H9 (cell line): ENCODE measurements around the gene ACBD6. TPM values are rescaled to one million over a fixed set of nuclear protein-coding genes. Genes with fewer than 3 reads are reported as not detected.

Experiments used
- DNase-seq: peaks from one replicate; pipeline ENCODE4 v3.0.0-alpha.2; 2017
- H2AFZ ChIP-seq: one replicate; pipeline ENCODE4 v1.6.1; 2013; ENCODE audit warnings: mild to moderate bottlenecking, low read length, control low read depth, moderate library complexity
- H2AK5ac ChIP-seq: 2 replicates; pipeline ENCODE4 v1.6.1; 2013; ENCODE audit warnings: low read length, control low read depth, mixed read lengths; ENCODE audit not compliant: insufficient read length
- H2BK120ac ChIP-seq: one replicate; pipeline ENCODE4 v1.6.1; 2013; ENCODE audit warnings: low read depth, mild to moderate bottlenecking, low read length, control low read depth, inconsistent platforms; ENCODE audit not compliant: poor library complexity, severe bottlenecking
- H2BK12ac ChIP-seq: 2 replicates; pipeline ENCODE4 v1.6.1; 2013; ENCODE audit warnings: low read length, control low read depth, mixed read lengths, low read depth; ENCODE audit not compliant: insufficient read length
- H2BK15ac ChIP-seq: 2 replicates; pipeline ENCODE4 v1.6.1; 2013; ENCODE audit warnings: low read depth, low read length, control low read depth
- H2BK20ac ChIP-seq: one replicate; pipeline ENCODE4 v1.6.1; 2013; ENCODE audit warnings: low read depth, mild to moderate bottlenecking, low read length, control low read depth, inconsistent platforms; ENCODE audit not compliant: poor library complexity, severe bottlenecking
- H2BK5ac ChIP-seq: 2 replicates; pipeline ENCODE4 v1.6.1; 2013; ENCODE audit warnings: low read length, control low read depth, mixed read lengths; ENCODE audit not compliant: insufficient read length
- H3K14ac ChIP-seq: 2 replicates; pipeline ENCODE4 v1.6.1; 2013; ENCODE audit warnings: low read length, control low read depth; ENCODE audit not compliant: insufficient read depth
- H3K18ac ChIP-seq: 2 replicates; pipeline ENCODE4 v1.6.1; 2013; ENCODE audit warnings: low read depth, mild to moderate bottlenecking, mixed read lengths, low read length, control low read depth; ENCODE audit not compliant: insufficient read length
- H3K23ac ChIP-seq: 2 replicates; pipeline ENCODE4 v1.6.1; 2013; ENCODE audit warnings: low read length, control low read depth, mixed read lengths, low read depth; ENCODE audit not compliant: insufficient read length
- H3K23me2 ChIP-seq: 2 replicates; pipeline ENCODE4 v1.6.1; 2013; ENCODE audit warnings: low read depth, mild to moderate bottlenecking, mixed read lengths, low read length, control low read depth; ENCODE audit not compliant: insufficient read length, poor library complexity, severe bottlenecking
- H3K27ac ChIP-seq: 2 replicates; pipeline ENCODE4 v1.5.1; 2013; ENCODE audit warnings: low read length, control low read depth, mixed read lengths, low read depth; ENCODE audit not compliant: insufficient read length
- H3K27me3 ChIP-seq: 2 replicates; pipeline ENCODE4 v1.6.1; 2013; ENCODE audit warnings: low read length, control low read depth, inconsistent platforms; ENCODE audit not compliant: insufficient read depth
- H3K4ac ChIP-seq: 2 replicates; pipeline ENCODE4 v1.6.1; 2013; ENCODE audit warnings: low read depth, mild to moderate bottlenecking, control low read depth, inconsistent platforms, low read length, moderate library complexity
- H3K4me1 ChIP-seq: 2 replicates; pipeline ENCODE4 v1.6.1; 2013; ENCODE audit warnings: low read length, control low read depth, inconsistent platforms; ENCODE audit not compliant: insufficient read depth
- H3K4me2 ChIP-seq: 2 replicates; pipeline ENCODE4 v1.6.1; 2013; ENCODE audit warnings: low read length, control low read depth, mixed read lengths; ENCODE audit not compliant: insufficient read length, insufficient read depth
- H3K56ac ChIP-seq: 2 replicates; pipeline ENCODE4 v1.6.1; 2013; ENCODE audit warnings: low read depth, mild to moderate bottlenecking, mixed read lengths, low read length, control low read depth; ENCODE audit not compliant: insufficient read length
- H3K79me1 ChIP-seq: 2 replicates; pipeline ENCODE4 v1.6.1; 2013; ENCODE audit warnings: low read depth, mild to moderate bottlenecking, moderate library complexity, low read length, control low read depth, inconsistent platforms; ENCODE audit not compliant: insufficient read depth, poor library complexity, severe bottlenecking
- H3K79me2 ChIP-seq: 2 replicates; pipeline ENCODE4 v1.6.1; 2013; ENCODE audit warnings: low read length, control low read depth, inconsistent platforms; ENCODE audit not compliant: insufficient read depth
- H3K9ac ChIP-seq: 2 replicates; pipeline ENCODE4 v1.6.1; 2013; ENCODE audit warnings: low read length, control low read depth, mixed read lengths; ENCODE audit not compliant: insufficient read length; ENCODE audit errors: extremely low read depth
- H3K9me3 ChIP-seq: one replicate; pipeline ENCODE4 v1.6.1; 2013; ENCODE audit warnings: low read depth, low read length, inconsistent platforms; ENCODE audit not compliant: control insufficient read depth
- H3T11ph ChIP-seq: one replicate; pipeline ENCODE4 v1.6.1; 2013; ENCODE audit warnings: mild to moderate bottlenecking, low read length, control low read depth, inconsistent platforms
- H4K20me1 ChIP-seq: one replicate; pipeline ENCODE4 v1.6.1; 2013; ENCODE audit not compliant: control insufficient read depth, insufficient read length, insufficient read depth
- H4K5ac ChIP-seq: 2 replicates; pipeline ENCODE4 v1.6.1; 2013; ENCODE audit warnings: low read depth, mild to moderate bottlenecking, mixed read lengths, low read length, control low read depth; ENCODE audit not compliant: insufficient read length
- H4K8ac ChIP-seq: replicated peaks from 2 replicates; pipeline ENCODE4 v1.6.1; 2013; ENCODE audit warnings: low read length, control low read depth, mixed read lengths, low read depth; ENCODE audit not compliant: insufficient read length
- H4K91ac ChIP-seq: 2 replicates; pipeline ENCODE4 v1.6.1; 2013; ENCODE audit warnings: low read depth, mild to moderate bottlenecking, moderate library complexity, mixed read lengths, low read length, control low read depth; ENCODE audit not compliant: insufficient read length
- H3K27ac Mint-ChIP-seq, 3 experiments: 2 replicates in 2 of 3; 3 replicates in 1 of 3; pipeline ENCODE4 v1.8.0; 2020 to 2021; ENCODE audit warnings: mixed read lengths in 3 of 3, mild to moderate bottlenecking in 1 of 3, moderate library complexity in 1 of 3
- H3K27me3 Mint-ChIP-seq: 2 replicates; pipeline ENCODE4 v1.8.0; 2021; ENCODE audit warnings: low read depth, mild to moderate bottlenecking, moderate library complexity, mixed read lengths
- H3K36me3 Mint-ChIP-seq, 3 experiments: 2 replicates in 2 of 3; 3 replicates in 1 of 3; pipeline ENCODE4 v1.8.0; 2020 to 2021; ENCODE audit warnings: low read depth in 3 of 3, mixed read lengths in 3 of 3; ENCODE audit not compliant: insufficient read depth in 1 of 3
- H3K4me1 Mint-ChIP-seq, 2 experiments: 2 replicates each; pipeline ENCODE4 v1.8.0; 2020; ENCODE audit warnings: mixed read lengths in 2 of 2
- H3K4me3 Mint-ChIP-seq, 2 experiments: 2 replicates in 1 of 2; 3 replicates in 1 of 2; pipeline ENCODE4 v1.8.0; 2020 to 2021; ENCODE audit warnings: mild to moderate bottlenecking in 2 of 2, mixed read lengths in 2 of 2, moderate library complexity in 1 of 2
- H3K9me3 Mint-ChIP-seq, 2 experiments: 2 replicates in 1 of 2; 3 replicates in 1 of 2; pipeline ENCODE4 v1.8.0; 2020; ENCODE audit warnings: mild to moderate bottlenecking in 2 of 2, mixed read lengths in 2 of 2, moderate library complexity in 1 of 2
- CTCF ChIP-seq: fragments of 200-600 bp; sonication (generic); conservative IDR thresholded peaks from 3 replicates; pipeline ENCODE4 v1.8.0; 2021; ENCODE audit warnings: antibody characterized with exemption, mild to moderate bottlenecking
- WGBS: extraction: QIAGEN DNeasy Blood & Tissue Kit; methylation state at CpG from one replicate; pipeline ENCODE4 v1.1.7; 2013; ENCODE audit warnings: missing lambda C conversion rate, low lambda C conversion rate, mixed read lengths; ENCODE audit not compliant: insufficient read length; ENCODE audit errors: extremely low coverage; 5-methylcytosine and 5-hydroxymethylcytosine counted together
- total RNA-seq: library from RNA; stranded (reverse); gene quantifications from 2 replicates; pipeline ENCODE4 v1.2.1, GENCODE V29; 2021

ACBD6 gene
- total RNA-seq, 1 experiment from 2014 or later: 51.4 TPM

- Mint-ChIP-seq H3K9me3 (peaks cover 32 to 38% of the 10 kb centered on the region in 2 experiments), H3K4me1 (no peaks in the 10 kb centered on the region; a peak in 1 of 4 replicates), H3K36me3 (peaks cover 39 to 51% (median 41%) of the 10 kb centered on the region in 3 experiments), H3K4me3 (no peak overlapping the region), H3K27ac (no peak overlapping the region), H3K27me3 (no peaks in the 10 kb centered on the region; the same call in none of the 2 replicates)
- no peak overlapping the region for H3K14ac ChIP-seq
- no peaks in the 10 kb centered on the region for H4K20me1 ChIP-seq
- H3K9me3 ChIP-seq: no peaks in the 10 kb centered on the region
- no peak overlapping the region for H2BK120ac ChIP-seq
- no peak overlapping the region for H2BK20ac ChIP-seq
- no peak overlapping the region for H2AK5ac ChIP-seq
- H3K27ac ChIP-seq: no peak overlapping the region
- no peak overlapping the region for H2AFZ ChIP-seq
- H4K5ac ChIP-seq: no peak overlapping the region
- H4K8ac ChIP-seq: no peak overlapping the region
- WGBS: no CpG with 5 or more reads among the region's 2 CpGs
- no peak overlapping the region for H3K56ac ChIP-seq
- TF ChIP-seq CTCF: no peak
- no peak overlapping the region for H3T11ph ChIP-seq
- H3K4ac ChIP-seq: no peak overlapping the region
- H3K18ac ChIP-seq: no peak overlapping the region
- H3K27me3 ChIP-seq: no peaks in the 10 kb centered on the region
- no peak for DNase-seq
- no peak overlapping the region for H3K4me2 ChIP-seq
- H3K79me1 ChIP-seq: peaks cover 4% of the 10 kb centered on the region
- H2BK5ac ChIP-seq: no peak overlapping the region
- no peak overlapping the region for H2BK12ac ChIP-seq
- H3K23me2 ChIP-seq: no peaks in the 10 kb centered on the region
- no peak overlapping the region for H3K9ac ChIP-seq
- H3K4me1 ChIP-seq: no peaks in the 10 kb centered on the region
- no peak overlapping the region for H3K23ac ChIP-seq
- H4K91ac ChIP-seq: no peak overlapping the region
- no peak overlapping the region for H2BK15ac ChIP-seq
- H3K79me2 ChIP-seq: no peaks in the 10 kb centered on the region
Measured at GRCh38 chr1:180458807-180459206, 43.6 kb downstream of the ACBD6 start.
